ENCODE measurements around the gene XYLT1.

- TF ChIP-seq, protein P1, sequence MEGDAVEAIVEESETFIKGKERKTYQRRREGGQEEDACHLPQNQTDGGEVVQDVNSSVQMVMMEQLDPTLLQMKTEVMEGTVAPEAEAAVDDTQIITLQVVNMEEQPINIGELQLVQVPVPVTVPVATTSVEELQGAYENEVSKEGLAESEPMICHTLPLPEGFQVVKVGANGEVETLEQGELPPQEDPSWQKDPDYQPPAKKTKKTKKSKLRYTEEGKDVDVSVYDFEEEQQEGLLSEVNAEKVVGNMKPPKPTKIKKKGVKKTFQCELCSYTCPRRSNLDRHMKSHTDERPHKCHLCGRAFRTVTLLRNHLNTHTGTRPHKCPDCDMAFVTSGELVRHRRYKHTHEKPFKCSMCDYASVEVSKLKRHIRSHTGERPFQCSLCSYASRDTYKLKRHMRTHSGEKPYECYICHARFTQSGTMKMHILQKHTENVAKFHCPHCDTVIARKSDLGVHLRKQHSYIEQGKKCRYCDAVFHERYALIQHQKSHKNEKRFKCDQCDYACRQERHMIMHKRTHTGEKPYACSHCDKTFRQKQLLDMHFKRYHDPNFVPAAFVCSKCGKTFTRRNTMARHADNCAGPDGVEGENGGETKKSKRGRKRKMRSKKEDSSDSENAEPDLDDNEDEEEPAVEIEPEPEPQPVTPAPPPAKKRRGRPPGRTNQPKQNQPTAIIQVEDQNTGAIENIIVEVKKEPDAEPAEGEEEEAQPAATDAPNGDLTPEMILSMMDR (IDR thresholded peaks at IDR 0.05): no peak
- no peak for TF ChIP-seq POLR2A (IDR thresholded peaks at IDR 0.05)
Observed at GRCh38 chr16:17358355-17358754, 112.4 kb downstream of the XYLT1 start.
